HepG2 (cell line): ENCODE results near the gene FAHD1. TPM values are rescaled to one million over a fixed set of nuclear protein-coding genes. Genes with fewer than 3 reads are reported as not detected.
A peak's percentile ranks its signal among the peaks of the same experiment; 100 is the strongest.

Experiments used
- CENPBD1 ChIP-seq: sonication (generic); formaldehyde crosslinking; IDR thresholded peaks from 2 replicates; pipeline ENCODE4 v1.8.0; 2022; ENCODE audit warnings: missing genetic modification reagents, low read depth, mild to moderate bottlenecking, borderline replicate concordance
- CENPX ChIP-seq: sonication (generic); formaldehyde crosslinking; IDR thresholded peaks from 2 replicates; pipeline ENCODE4 v1.9.0; 2021; ENCODE audit warnings: mild to moderate bottlenecking, missing genetic modification reagents, moderate library complexity
- DZIP1 ChIP-seq: sonication (generic); formaldehyde crosslinking; IDR thresholded peaks from 2 replicates; pipeline ENCODE4 v1.5.0; 2020; ENCODE audit warnings: mild to moderate bottlenecking, missing genetic modification reagents
- IKZF5 ChIP-seq: IDR thresholded peaks from 2 replicates; pipeline ENCODE4 v1.6.1; 2018; ENCODE audit warnings: missing genetic modification reagents, mild to moderate bottlenecking, missing compliant biosample characterization
- KLF13 ChIP-seq: sonication (generic); formaldehyde crosslinking; IDR thresholded peaks from 2 replicates; pipeline ENCODE4 v1.4.0; 2020; ENCODE audit warnings: mild to moderate bottlenecking, missing genetic modification reagents
- MIER3 ChIP-seq: IDR thresholded peaks from 2 replicates; pipeline ENCODE4 v1.6.1; 2016; ENCODE audit warnings: missing compliant biosample characterization, borderline replicate concordance
- PCBP2 ChIP-seq: fragments of 200-400 bp; formaldehyde crosslinking; optimal IDR thresholded peaks from 2 replicates; pipeline ENCODE3; 2018; ENCODE audit warnings: low read length, low read depth; ENCODE audit not compliant: poor library complexity, severe bottlenecking
- RBFOX2 ChIP-seq: fragments of 200-400 bp; formaldehyde crosslinking; IDR thresholded peaks from 2 replicates; pipeline ENCODE4 v1.6.1; 2017; ENCODE audit warnings: low read depth, mild to moderate bottlenecking, low read length
- RBM39 ChIP-seq: fragments of 200-400 bp; formaldehyde crosslinking; IDR thresholded peaks from one replicate; pipeline ENCODE4 v1.6.1; 2018; ENCODE audit warnings: antibody characterized with exemption, mild to moderate bottlenecking, low read depth, low read length; ENCODE audit not compliant: poor library complexity, severe bottlenecking
- TBX3 ChIP-seq: fragments of 450-650 bp; IDR thresholded peaks from 2 replicates; pipeline ENCODE4 v1.6.1; 2017; ENCODE audit warnings: antibody characterized with exemption, mild to moderate bottlenecking, inconsistent platforms, borderline replicate concordance
- ZBTB42 ChIP-seq: sonication (generic); formaldehyde crosslinking; IDR thresholded peaks from 2 replicates; pipeline ENCODE4 v1.5.0; 2020; ENCODE audit warnings: mild to moderate bottlenecking, missing genetic modification reagents
- ZFX ChIP-seq: sonication (generic); formaldehyde crosslinking; IDR thresholded peaks from 2 replicates; pipeline ENCODE4 v1.4.0; 2020; ENCODE audit warnings: mild to moderate bottlenecking, low read depth, missing genetic modification reagents, moderate library complexity
- ZFYVE20 ChIP-seq: sonication (generic); formaldehyde crosslinking; IDR thresholded peaks from 2 replicates; pipeline ENCODE4 v1.8.0; 2023; ENCODE audit warnings: low read depth, mild to moderate bottlenecking, moderate library complexity, missing genetic modification reagents, borderline replicate concordance
- ZKSCAN5 ChIP-seq: sonication (generic); formaldehyde crosslinking; IDR thresholded peaks from 2 replicates; pipeline ENCODE4 v1.5.1; 2020; ENCODE audit warnings: mild to moderate bottlenecking, missing genetic modification reagents
- ZNF138 ChIP-seq: sonication (generic); formaldehyde crosslinking; IDR thresholded peaks from 2 replicates; pipeline ENCODE4 v1.5.0; 2020; ENCODE audit warnings: mild to moderate bottlenecking, low read depth, missing genetic modification reagents
- ZNF337 ChIP-seq: sonication (generic); formaldehyde crosslinking; IDR thresholded peaks from 2 replicates; pipeline ENCODE4 v1.5.1; 2020; ENCODE audit warnings: missing genetic modification reagents, low read depth, mild to moderate bottlenecking, borderline replicate concordance
- ZNF546 ChIP-seq: sonication (generic); formaldehyde crosslinking; conservative IDR thresholded peaks from 2 replicates; pipeline ENCODE4 v1.8.1; 2023; ENCODE audit warnings: mild to moderate bottlenecking, missing genetic modification reagents
- ZNF569 ChIP-seq: sonication (generic); formaldehyde crosslinking; IDR thresholded peaks from 2 replicates; pipeline ENCODE4 v1.5.0; 2020; ENCODE audit warnings: mild to moderate bottlenecking, missing genetic modification reagents, moderate library complexity, borderline replicate concordance
- ZNF784 ChIP-seq: sonication (generic); formaldehyde crosslinking; IDR thresholded peaks from 2 replicates; pipeline ENCODE4 v1.5.1; 2020; ENCODE audit warnings: missing genetic modification reagents, mild to moderate bottlenecking, borderline replicate concordance
- ZSCAN12 ChIP-seq: sonication (generic); formaldehyde crosslinking; IDR thresholded peaks from 2 replicates; pipeline ENCODE4 v1.9.0; 2021; ENCODE audit warnings: mild to moderate bottlenecking, missing genetic modification reagents
- polyA plus RNA-seq, 8 experiments: library from polyadenylated mRNA; depleted of rRNA in 3 of 8; stranded (reverse) in 7 of 8; unstranded in 1 of 8; fragments of >200 nt; fragmentation: Illumina TruSeq in 4 of 8; extraction: Trizol in 4 of 8; gene quantifications; 2 replicates each; pipeline versions ENCODE4 v1.2.1 to v1.2.3, GENCODE V29; 2011 to 2016; ENCODE audit warnings: low read depth in 4 of 8, missing spikeins in 1 of 8, mixed read lengths in 1 of 8; ENCODE audit not compliant: insufficient read depth in 1 of 8
- total RNA-seq, 5 experiments: library from RNA; depleted of rRNA; stranded (reverse); fragments of >200 nt; fragmentation: Illumina TruSeq; extraction: Trizol; gene quantifications; 2 replicates each; pipeline ENCODE4 v1.2.3, GENCODE V29; 2016; ENCODE audit warnings: low read depth in 1 of 5
- TF ChIP-seq, protein P1 (sequence below): sonication (generic); formaldehyde crosslinking; IDR thresholded peaks from 2 replicates; pipeline ENCODE4 v1.4.0; 2020; ENCODE audit warnings: missing genetic modification reagents, low read depth, mild to moderate bottlenecking, borderline replicate concordance
- TF ChIP-seq, protein P2 (sequence below): IDR thresholded peaks from 2 replicates; pipeline ENCODE4 v1.6.1; 2016; ENCODE audit warnings: missing compliant biosample characterization, missing genetic modification reagents, borderline replicate concordance

Gene FAHD1
- total and polyA plus RNA-seq, 2 of the 13 experiments (the other 11 are each of a cell fraction or from before 2014, with no cell fraction given) = 39.0 to 45.3 TPM

DNA sequence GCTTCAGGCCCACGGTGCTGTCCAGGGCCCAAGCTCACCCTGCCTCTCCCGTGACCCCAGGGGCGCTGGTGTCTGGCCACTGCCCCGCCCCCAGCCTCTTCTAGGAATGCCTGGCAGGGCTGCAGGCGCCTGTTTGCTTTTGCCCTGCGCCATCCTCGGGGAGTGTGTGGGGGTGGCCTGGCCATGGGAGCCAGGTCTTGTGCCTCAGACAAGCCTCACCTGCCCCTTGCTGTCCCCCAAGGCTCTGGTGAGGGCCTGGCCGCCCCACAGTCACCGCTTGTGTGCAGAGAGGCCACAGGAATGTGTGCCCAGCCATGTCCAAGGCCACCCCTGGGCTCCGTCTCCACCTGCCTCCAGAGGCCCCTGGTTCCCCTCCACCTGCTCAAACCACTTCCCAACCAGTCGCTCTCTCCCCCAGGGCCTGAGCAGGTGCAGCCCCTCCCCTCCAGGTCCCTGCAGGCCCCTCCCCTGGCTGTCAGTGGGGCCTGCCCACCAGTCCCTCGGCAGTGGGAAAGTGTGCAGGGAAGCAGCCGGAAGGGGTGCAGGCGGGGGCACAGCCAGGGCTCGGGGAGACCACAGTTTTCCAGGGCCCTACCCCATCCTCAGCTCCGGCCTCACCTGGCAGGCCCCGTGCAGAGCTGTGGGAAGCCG lies 32.7 kb upstream of the FAHD1 start (continued):
- TF ChIP-seq KLF13 (CRISPR knock-in tag) = no peak
- TF ChIP-seq ZNF546 (CRISPR knock-in tag) = no peak
- no peak for TF ChIP-seq ZNF569
- no peak for TF ChIP-seq CENPX
- TF ChIP-seq, protein P1, sequence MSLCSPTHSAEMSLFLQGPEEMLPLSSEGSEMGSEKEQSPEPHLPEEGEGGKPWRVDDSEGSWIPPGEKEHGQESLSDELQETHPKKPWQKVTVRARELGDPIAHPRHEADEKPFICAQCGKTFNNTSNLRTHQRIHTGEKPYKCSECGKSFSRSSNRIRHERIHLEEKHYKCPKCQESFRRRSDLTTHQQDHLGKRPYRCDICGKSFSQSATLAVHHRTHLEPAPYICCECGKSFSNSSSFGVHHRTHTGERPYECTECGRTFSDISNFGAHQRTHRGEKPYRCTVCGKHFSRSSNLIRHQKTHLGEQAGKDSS (CRISPR knock-in tag) = 0 out of 2 replicates have a peak, but pooled peaks have one; percentile 36
- no peak for TF ChIP-seq ZNF337 (CRISPR knock-in tag)
- TF ChIP-seq RBFOX2 = 0 out of 2 replicates have a peak, but pooled peaks have one; percentile 35
- no peak for TF ChIP-seq ZKSCAN5 (CRISPR knock-in tag)
- no peak for TF ChIP-seq IKZF5
- no peak for TF ChIP-seq ZSCAN12 (CRISPR knock-in tag)
- TF ChIP-seq PCBP2 = no peak
- no peak for TF ChIP-seq CENPBD1 (CRISPR knock-in tag)
- peak; percentile 70; the same call in 1 of the 2 replicates for TF ChIP-seq MIER3
- no peak for TF ChIP-seq ZNF784
- no peak for TF ChIP-seq ZFYVE20 (CRISPR knock-in tag)
- TF ChIP-seq, protein P2, sequence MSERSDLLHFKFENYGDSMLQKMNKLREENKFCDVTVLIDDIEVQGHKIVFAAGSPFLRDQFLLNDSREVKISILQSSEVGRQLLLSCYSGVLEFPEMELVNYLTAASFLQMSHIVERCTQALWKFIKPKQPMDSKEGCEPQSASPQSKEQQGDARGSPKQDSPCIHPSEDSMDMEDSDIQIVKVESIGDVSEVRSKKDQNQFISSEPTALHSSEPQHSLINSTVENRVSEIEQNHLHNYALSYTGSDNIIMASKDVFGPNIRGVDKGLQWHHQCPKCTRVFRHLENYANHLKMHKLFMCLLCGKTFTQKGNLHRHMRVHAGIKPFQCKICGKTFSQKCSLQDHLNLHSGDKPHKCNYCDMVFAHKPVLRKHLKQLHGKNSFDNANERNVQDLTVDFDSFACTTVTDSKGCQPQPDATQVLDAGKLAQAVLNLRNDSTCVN (CRISPR knock-in tag) = no peak; the same call in 1 of the 2 replicates
- no peak for TF ChIP-seq RBM39
- peak; percentile 64 for TF ChIP-seq ZFX (CRISPR knock-in tag)
- no peak for TF ChIP-seq ZNF138
- TF ChIP-seq ZBTB42 = no peak
- TF ChIP-seq TBX3 = no peak
- no peak for TF ChIP-seq DZIP1
